Transverse colon (tissue), 3 donors: Measurements from ENCODE around the gene KCNN1.
A peak's percentile ranks its signal among the peaks of the same experiment; 100 is the strongest.

Experiments used
- EP300 ChIP-seq: sonication (generic); formaldehyde crosslinking; IDR thresholded peaks from one replicate; pipeline ENCODE4 v1.6.1; 2017; ENCODE audit warnings: antibody characterized with exemption, low read depth
- POLR2A ChIP-seq: fragments of 450-650 bp; IDR thresholded peaks from one replicate; pipeline ENCODE4 v1.6.1; 2016; ENCODE audit warnings: antibody characterized with exemption, mild to moderate bottlenecking, moderate library complexity
- TF ChIP-seq, protein P1 (sequence below), 5 experiments: fragments of 200-600 bp in 3 of 5; fragments of 450-650 bp in 2 of 5; sonication (generic) in 3 of 5; IDR thresholded peaks; 1 replicate in 2 of 5; 2 replicates in 3 of 5; pipeline ENCODE4 v1.5.1; 2016 to 2017; ENCODE audit warnings: antibody characterized with exemption in 5 of 5, inconsistent platforms in 3 of 5, mild to moderate bottlenecking in 2 of 5, moderate library complexity in 1 of 5

DNA sequence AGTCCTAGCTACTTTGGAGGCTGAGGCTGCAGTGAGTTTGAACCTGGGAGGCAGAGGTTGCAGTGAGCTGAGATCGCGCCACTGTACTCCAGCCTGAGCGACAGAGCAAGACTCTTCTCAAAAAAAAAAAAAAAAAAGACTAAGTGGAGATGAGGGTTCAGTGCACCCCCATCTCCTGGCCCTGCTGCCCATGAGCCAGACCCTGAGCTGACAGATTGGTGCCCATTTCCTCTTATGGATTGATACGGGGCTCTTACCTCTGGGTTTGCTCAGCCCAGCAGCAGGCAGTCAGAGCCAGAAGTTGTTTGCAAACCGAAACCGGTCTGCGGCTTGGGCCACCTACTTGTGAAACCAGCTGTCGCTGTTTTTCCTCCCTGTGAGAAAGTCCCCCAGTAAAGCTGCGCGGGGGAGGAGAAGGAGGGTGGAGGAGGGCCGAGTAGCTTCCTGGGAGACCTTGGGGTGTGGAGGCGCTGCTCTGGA, 78.0 kb downstream of the KCNN1 start:
- TF ChIP-seq, protein P1, sequence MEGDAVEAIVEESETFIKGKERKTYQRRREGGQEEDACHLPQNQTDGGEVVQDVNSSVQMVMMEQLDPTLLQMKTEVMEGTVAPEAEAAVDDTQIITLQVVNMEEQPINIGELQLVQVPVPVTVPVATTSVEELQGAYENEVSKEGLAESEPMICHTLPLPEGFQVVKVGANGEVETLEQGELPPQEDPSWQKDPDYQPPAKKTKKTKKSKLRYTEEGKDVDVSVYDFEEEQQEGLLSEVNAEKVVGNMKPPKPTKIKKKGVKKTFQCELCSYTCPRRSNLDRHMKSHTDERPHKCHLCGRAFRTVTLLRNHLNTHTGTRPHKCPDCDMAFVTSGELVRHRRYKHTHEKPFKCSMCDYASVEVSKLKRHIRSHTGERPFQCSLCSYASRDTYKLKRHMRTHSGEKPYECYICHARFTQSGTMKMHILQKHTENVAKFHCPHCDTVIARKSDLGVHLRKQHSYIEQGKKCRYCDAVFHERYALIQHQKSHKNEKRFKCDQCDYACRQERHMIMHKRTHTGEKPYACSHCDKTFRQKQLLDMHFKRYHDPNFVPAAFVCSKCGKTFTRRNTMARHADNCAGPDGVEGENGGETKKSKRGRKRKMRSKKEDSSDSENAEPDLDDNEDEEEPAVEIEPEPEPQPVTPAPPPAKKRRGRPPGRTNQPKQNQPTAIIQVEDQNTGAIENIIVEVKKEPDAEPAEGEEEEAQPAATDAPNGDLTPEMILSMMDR (IDR thresholded peaks at IDR 0.05), result no peak
- peak; percentile 25 for TF ChIP-seq POLR2A
- TF ChIP-seq EP300, result no peak
